Chondrocyte (in vitro differentiated cells): ENCODE results near the gene RRAS2. TPM values are rescaled to one million over a fixed set of nuclear protein-coding genes. Genes with fewer than 3 reads are reported as not detected.

Experiments
- DNase-seq: peaks from one replicate; pipeline ENCODE4 v3.0.0; 2021; ENCODE audit warnings: mixed read lengths, low spot score
- H3K27ac Mint-ChIP-seq: one replicate; pipeline ENCODE4 v1.8.0; 2021; ENCODE audit warnings: mild to moderate bottlenecking, moderate library complexity, mixed read lengths; ENCODE audit not compliant: unreplicated experiment
- H3K27me3 Mint-ChIP-seq: 2 replicates; pipeline ENCODE4 v1.8.0; 2021; ENCODE audit warnings: low read depth, mixed read lengths
- H3K36me3 Mint-ChIP-seq: 2 replicates; pipeline ENCODE4 v1.8.0; 2021; ENCODE audit warnings: low read depth, mixed read lengths
- H3K4me1 Mint-ChIP-seq: 2 replicates; pipeline ENCODE4 v1.8.0; 2021; ENCODE audit warnings: low read depth, mild to moderate bottlenecking, mixed read lengths
- H3K4me3 Mint-ChIP-seq: one replicate; pipeline ENCODE4 v1.8.0; 2021; ENCODE audit warnings: mild to moderate bottlenecking, moderate library complexity, mixed read lengths; ENCODE audit not compliant: unreplicated experiment
- H3K9me3 Mint-ChIP-seq: 2 replicates; pipeline ENCODE4 v1.8.0; 2021; ENCODE audit warnings: low read depth, mixed read lengths
- total RNA-seq: library from RNA; stranded (reverse); gene quantifications from 3 replicates; pipeline ENCODE4 v1.2.1, GENCODE V29; 2021
- TF ChIP-seq, protein P1 (sequence below): fragments of 200-600 bp; sonication (generic); IDR thresholded peaks from 2 replicates; pipeline ENCODE4 v1.5.0; 2021; ENCODE audit warnings: antibody characterized with exemption, mild to moderate bottlenecking, moderate library complexity

RRAS2 gene
- total RNA-seq, 1 donor from 2014 or later: 74.1 TPM

DNA sequence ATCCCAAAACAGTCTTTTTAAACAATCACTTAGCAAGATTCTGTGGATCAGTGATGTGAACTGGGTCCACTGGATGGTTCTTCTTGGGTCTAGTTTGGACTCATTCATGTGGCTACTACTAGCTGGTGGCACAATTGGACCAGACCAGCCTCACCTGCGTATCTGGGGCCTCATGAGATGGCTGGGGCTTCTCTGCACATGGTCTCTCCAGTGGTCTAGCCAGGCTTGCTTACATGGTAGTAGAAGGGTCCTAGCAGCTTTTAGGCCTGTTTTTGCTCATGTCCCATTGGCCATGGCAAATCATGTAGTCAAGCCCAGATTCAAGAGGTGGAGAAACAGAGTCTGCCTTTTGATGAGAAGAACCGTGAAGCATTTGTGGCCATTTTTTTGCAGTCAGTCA, 94.0 kb downstream of the RRAS2 start:
- TF ChIP-seq, protein P1, sequence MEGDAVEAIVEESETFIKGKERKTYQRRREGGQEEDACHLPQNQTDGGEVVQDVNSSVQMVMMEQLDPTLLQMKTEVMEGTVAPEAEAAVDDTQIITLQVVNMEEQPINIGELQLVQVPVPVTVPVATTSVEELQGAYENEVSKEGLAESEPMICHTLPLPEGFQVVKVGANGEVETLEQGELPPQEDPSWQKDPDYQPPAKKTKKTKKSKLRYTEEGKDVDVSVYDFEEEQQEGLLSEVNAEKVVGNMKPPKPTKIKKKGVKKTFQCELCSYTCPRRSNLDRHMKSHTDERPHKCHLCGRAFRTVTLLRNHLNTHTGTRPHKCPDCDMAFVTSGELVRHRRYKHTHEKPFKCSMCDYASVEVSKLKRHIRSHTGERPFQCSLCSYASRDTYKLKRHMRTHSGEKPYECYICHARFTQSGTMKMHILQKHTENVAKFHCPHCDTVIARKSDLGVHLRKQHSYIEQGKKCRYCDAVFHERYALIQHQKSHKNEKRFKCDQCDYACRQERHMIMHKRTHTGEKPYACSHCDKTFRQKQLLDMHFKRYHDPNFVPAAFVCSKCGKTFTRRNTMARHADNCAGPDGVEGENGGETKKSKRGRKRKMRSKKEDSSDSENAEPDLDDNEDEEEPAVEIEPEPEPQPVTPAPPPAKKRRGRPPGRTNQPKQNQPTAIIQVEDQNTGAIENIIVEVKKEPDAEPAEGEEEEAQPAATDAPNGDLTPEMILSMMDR: no peak
- Mint-ChIP-seq H3K4me3 (no peak overlapping the region), H3K27me3 (no peaks in the 10 kb centered on the region), H3K36me3 (peaks cover 16% of the 10 kb centered on the region), H3K4me1 (peaks cover 42% of the 10 kb centered on the region), H3K27ac (no peak overlapping the region), H3K9me3 (peaks cover 4% of the 10 kb centered on the region)
- no peak for DNase-seq

DNA sequence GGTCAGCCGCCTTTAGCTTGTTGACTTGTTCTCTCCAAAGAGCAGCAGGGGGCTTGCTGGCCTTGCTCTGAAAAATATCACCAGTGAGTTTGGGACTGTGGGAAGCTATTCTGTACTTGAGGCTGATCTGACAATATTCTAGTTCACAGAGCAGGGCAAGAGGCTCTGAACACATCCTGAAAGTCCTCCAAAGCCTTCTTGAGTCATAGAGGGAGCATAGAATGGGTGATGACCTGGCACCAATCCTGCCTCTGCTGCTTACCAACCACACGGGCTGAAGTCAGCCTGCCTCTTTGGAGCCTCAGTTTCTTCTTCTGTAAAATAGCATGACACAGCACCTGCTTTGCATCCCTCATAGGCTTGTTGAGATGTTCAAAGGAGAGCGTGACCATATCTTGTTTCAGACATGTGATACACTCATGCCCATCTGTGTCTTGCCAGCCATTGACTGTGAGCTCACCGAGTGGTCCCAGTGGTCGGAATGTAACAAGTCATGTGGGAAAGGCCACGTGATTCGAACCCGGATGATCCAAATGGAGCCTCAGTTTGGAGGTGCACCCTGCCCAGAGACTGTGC, 96.6 kb downstream of the RRAS2 start:
- H3K36me3 Mint-ChIP-seq: peaks cover 13% of the 10 kb centered on the region
- H3K27me3 Mint-ChIP-seq: no peaks in the 10 kb centered on the region
- no peak overlapping the region for H3K27ac Mint-ChIP-seq
- DNase-seq: no peak
- H3K4me1 Mint-ChIP-seq: peaks cover 30% of the 10 kb centered on the region
- H3K4me3 Mint-ChIP-seq: no peak overlapping the region
- TF ChIP-seq, protein P1: no peak
- H3K9me3 Mint-ChIP-seq: no peaks in the 10 kb centered on the region

DNA sequence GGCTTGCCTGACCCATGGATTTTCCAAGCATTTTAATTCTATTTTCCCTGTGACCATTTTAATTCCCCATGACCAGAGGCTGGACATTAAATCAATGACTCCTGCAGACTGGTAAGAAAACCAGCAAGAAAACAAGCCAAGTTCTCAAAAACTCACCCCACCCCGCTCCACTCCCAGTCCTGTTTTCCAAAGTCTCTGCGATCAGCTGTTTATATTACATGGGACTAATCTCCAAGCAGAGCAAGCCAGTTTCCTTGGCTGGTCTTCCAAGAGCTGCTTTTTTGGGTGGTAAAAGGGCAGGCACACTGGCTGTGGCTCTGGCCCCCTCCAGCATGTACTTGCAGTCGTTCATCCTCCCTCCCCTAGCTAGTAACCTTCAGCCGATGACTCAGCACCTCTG, 97.9 kb downstream of the RRAS2 start:
- H3K4me3 Mint-ChIP-seq: no peak overlapping the region
- no peak for DNase-seq
- peaks cover 13% of the 10 kb centered on the region for H3K36me3 Mint-ChIP-seq
- H3K9me3 Mint-ChIP-seq: no peaks in the 10 kb centered on the region
- H3K4me1 Mint-ChIP-seq: peaks cover 19% of the 10 kb centered on the region
- no peak overlapping the region for H3K27ac Mint-ChIP-seq
- TF ChIP-seq, protein P1: no peak
- no peaks in the 10 kb centered on the region for H3K27me3 Mint-ChIP-seq

DNA sequence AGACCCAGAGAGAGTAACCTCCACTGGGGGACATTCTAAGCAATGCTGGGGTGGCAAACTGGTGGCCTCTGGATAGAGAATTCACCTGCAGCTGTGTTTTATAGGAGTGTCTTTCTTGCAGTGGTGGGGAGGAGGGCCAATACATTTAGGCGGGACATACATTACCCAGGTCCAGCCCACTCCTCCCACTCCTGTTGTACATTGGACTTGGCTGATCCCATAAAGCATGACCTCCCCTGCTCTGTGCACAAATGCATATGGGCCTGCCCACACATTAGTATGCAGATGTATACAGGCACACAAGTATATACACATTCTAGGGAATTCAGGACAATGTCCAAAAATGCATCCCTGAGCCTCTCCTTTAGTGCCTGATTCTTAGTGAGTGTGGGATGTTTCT, 99.1 kb downstream of the RRAS2 start:
- no peak overlapping the region for H3K27ac Mint-ChIP-seq
- peaks cover 19% of the 10 kb centered on the region for H3K4me1 Mint-ChIP-seq
- DNase-seq: no peak
- TF ChIP-seq, protein P1: no peak
- H3K4me3 Mint-ChIP-seq: no peak overlapping the region
- H3K36me3 Mint-ChIP-seq: peaks cover 2% of the 10 kb centered on the region
- no peaks in the 10 kb centered on the region for H3K27me3 Mint-ChIP-seq
- no peaks in the 10 kb centered on the region for H3K9me3 Mint-ChIP-seq

DNA sequence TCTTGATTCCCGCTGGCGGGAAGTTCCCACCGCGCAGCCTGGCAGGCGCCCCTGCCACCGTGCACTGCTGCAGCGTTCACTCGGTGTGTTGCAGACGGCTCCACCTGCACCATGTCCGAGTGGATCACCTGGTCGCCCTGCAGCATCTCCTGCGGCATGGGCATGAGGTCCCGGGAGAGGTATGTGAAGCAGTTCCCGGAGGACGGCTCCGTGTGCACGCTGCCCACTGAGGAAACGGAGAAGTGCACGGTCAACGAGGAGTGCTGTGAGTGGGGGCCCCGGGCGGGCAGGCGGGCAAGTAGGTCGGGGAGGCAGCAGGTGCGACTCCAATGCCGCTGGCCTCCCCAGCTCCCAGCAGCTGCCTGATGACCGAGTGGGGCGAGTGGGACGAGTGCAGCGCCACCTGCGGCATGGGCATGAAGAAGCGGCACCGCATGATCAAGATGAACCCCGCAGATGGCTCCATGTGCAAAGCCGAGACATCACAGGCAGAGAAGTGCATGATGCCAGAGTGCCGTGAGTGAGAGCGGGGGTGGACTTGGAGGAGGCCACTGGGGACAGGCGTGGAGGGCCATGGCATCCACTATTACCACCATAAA, 99.7 kb downstream of the RRAS2 start:
- Mint-ChIP-seq H3K9me3 (no peaks in the 10 kb centered on the region), H3K36me3 (no peaks in the 10 kb centered on the region), H3K4me3 (no peak overlapping the region), H3K27ac (no peak overlapping the region), H3K4me1 (peaks cover 15% of the 10 kb centered on the region), H3K27me3 (peaks cover 2% of the 10 kb centered on the region)
- TF ChIP-seq, protein P1: no peak
- no peak for DNase-seq
